Epidermal melanocyte (primary cell): ENCODE data around the gene OSBPL6.
"Not testable (repeated sequence)": the region's sequence is repeated elsewhere in the genome, so short reads cannot be mapped to it uniquely, and the experiment has no call there.

ENCODE experiments used
- DNase-seq: peaks from one replicate; pipeline ENCODE4 v3.0.0; 2011; ENCODE audit warnings: low spot score; ENCODE audit not compliant: insufficient read length

The OSBPL6 gene

GRCh38 chr2:178197791-178198190, 3.5 kb downstream of the OSBPL6 start:
- DNase-seq: no peak

GRCh38 chr2:178198441-178198840, 4.1 kb downstream of the OSBPL6 start:
- not testable (repeated sequence) for DNase-seq

GRCh38 chr2:178199334-178199733, 5.0 kb downstream of the OSBPL6 start:
- DNase-seq: no peak

GRCh38 chr2:178200331-178200730, 6.0 kb downstream of the OSBPL6 start:
- DNase-seq: no peak

- DNase-seq: no peak
Measured at GRCh38 chr2:178202927-178203326, 8.6 kb downstream of the OSBPL6 start.

- DNase-seq: no peak
Measured at GRCh38 chr2:178204977-178205376, 10.7 kb downstream of the OSBPL6 start.

- no peak for DNase-seq
Measured at GRCh38 chr2:178205853-178206521, 11.7 kb downstream of the OSBPL6 start.

- DNase-seq: no peak
Measured at GRCh38 chr2:178208336-178208735, 14.0 kb downstream of the OSBPL6 start.

GRCh38 chr2:178208817-178209216, 14.5 kb downstream of the OSBPL6 start:
- no peak for DNase-seq

- DNase-seq: no peak
Measured at GRCh38 chr2:178211460-178211859, 17.1 kb downstream of the OSBPL6 start.

- no peak for DNase-seq
Measured at GRCh38 chr2:178211943-178212342, 17.6 kb downstream of the OSBPL6 start.

GRCh38 chr2:178213991-178214390, 19.7 kb downstream of the OSBPL6 start:
- no peak for DNase-seq

- no peak for DNase-seq
Measured at GRCh38 chr2:178219247-178219646, 24.9 kb downstream of the OSBPL6 start.

- no peak for DNase-seq
Measured at GRCh38 chr2:178220814-178221213, 26.5 kb downstream of the OSBPL6 start.

GRCh38 chr2:178221556-178221955, 27.2 kb downstream of the OSBPL6 start:
- DNase-seq: no peak

- DNase-seq: no peak
Measured at GRCh38 chr2:178223806-178224205, 29.5 kb downstream of the OSBPL6 start.

- no peak for DNase-seq
Measured at GRCh38 chr2:178225006-178225805, 30.9 kb downstream of the OSBPL6 start.

- DNase-seq: no peak
Measured at GRCh38 chr2:178227187-178227586, 32.9 kb downstream of the OSBPL6 start.

GRCh38 chr2:178229927-178230326, 35.6 kb downstream of the OSBPL6 start:
- no peak for DNase-seq

- no peak for DNase-seq
Measured at GRCh38 chr2:178230396-178230795, 36.1 kb downstream of the OSBPL6 start.

- no peak for DNase-seq
Measured at GRCh38 chr2:178233428-178233827, 39.1 kb downstream of the OSBPL6 start.

GRCh38 chr2:178234648-178235047, 40.3 kb downstream of the OSBPL6 start:
- DNase-seq: no peak
